Measurements from ENCODE around the gene FCF1.
A peak's percentile ranks its signal among the peaks of the same experiment; 100 is the strongest.

Gene FCF1

DNA sequence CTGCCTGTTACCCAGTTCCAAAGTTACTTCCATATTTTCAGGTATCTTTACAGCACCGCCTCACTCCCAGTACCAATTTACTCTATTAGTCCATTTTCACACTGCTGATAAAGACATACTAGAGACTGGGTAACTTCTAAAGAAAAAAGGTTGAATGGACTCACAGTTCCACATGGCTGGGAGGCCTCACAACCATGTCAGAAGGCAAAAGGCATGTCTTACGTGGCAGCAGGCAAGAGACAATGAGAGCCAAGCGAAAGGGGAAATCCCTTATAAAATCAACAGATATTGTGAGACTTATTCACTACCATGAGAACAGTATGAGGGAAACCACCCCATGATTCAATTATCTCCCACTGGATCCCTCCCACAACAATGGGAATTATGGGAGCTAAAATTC is 9.9 kb upstream of the FCF1 start:
- Histone ChIP-seq H3K36me3 (ENCODE audit: insufficient read depth, low read length) (peaks cover 9% of the 10 kb centered on the region), H3K4me1 (ENCODE audit: control insufficient read depth, insufficient read depth, low read length) (peaks cover 5% of the 10 kb centered on the region), H3K9ac (ENCODE audit: low read depth, low read length) (no peak overlapping the region), H3K27me3 (ENCODE audit: control insufficient read depth, insufficient read depth, low read length) (no peaks in the 10 kb centered on the region), H3K4me2 (ENCODE audit: low read length) (no peak overlapping the region), H3K9me3 (replicated peaks; ENCODE audit: low read length) (no peaks in the 10 kb centered on the region), H3K4me3 (ENCODE audit: low read length) (no peak overlapping the region)

DNA sequence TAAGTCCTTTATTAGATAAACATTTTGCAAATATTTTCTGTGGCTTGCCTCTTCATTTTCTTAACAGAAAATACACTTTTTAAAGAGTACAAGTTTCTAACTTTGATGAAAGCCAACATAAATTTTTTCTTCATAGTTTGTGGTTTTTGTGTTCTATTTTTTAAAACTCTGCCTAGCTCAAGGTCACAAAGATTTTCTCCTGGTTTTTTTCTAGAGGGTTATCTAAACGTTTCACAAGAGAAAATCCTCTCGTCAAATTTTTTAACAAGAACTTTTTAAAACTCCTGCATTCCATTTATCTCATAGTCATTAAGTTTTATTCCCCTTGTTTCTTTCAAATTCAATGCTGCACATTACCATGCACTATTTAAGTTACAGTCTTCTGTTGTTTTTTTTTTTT is 8.3 kb upstream of the FCF1 start:
- Histone ChIP-seq H3K9ac (ENCODE audit: low read depth, low read length) (no peak overlapping the region), H3K27me3 (ENCODE audit: control insufficient read depth, insufficient read depth, low read length) (no peaks in the 10 kb centered on the region), H3K36me3 (ENCODE audit: insufficient read depth, low read length) (peaks cover 9% of the 10 kb centered on the region), H3K4me1 (ENCODE audit: control insufficient read depth, insufficient read depth, low read length) (peaks cover under 1% of the 10 kb centered on the region), H3K9me3 (replicated peaks; ENCODE audit: low read length) (no peaks in the 10 kb centered on the region), H3K4me2 (ENCODE audit: low read length) (no peak overlapping the region), H3K4me3 (ENCODE audit: low read length) (no peak overlapping the region)

DNA sequence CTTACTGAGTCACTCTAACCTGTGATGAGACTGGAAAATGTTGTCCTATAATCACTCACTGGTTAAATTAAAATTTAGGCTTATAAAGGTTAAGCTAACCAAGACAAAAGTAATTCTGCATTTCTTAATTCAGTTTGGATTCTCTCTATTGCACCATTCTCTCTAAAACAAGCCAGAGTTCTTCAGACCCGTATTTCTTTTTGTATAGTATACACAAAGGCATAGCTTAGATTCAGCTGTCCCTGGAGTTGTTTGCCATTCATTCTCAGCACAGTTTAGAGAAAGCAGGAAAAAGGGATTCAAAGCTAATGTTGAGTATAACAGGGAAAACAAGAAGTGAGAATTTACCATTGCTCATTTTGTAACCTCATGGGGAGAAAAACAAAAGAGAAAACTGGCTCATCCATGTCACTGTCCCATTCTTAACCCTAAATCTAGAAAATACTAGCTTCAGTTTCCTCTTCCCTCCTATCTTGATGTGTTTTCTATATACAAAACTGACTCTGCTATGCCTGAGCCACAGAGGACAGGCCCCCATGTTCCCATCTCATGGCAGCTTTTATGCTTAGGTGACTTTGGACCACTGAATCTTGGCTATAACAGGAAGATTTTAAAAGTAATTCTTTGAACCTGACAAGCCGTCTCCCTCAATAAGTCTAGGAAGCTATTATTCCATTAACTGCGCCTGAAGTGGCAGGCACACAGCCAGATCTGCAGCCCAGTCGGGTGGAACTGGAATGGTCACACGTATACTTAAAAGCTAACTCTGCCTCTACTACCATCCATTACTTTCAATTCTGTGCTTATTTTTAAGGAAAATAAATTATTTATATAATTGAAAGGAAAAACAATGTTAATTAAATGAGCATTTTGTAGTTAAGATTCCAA is 7.1 kb upstream of the FCF1 start:
- Histone ChIP-seq H3K9ac (ENCODE audit: low read depth, low read length) (no peak overlapping the region), H3K4me1 (ENCODE audit: control insufficient read depth, insufficient read depth, low read length) (peaks cover 5% of the 10 kb centered on the region), H3K36me3 (ENCODE audit: insufficient read depth, low read length) (peaks cover 5% of the 10 kb centered on the region), H3K27me3 (ENCODE audit: control insufficient read depth, insufficient read depth, low read length) (no peaks in the 10 kb centered on the region), H3K4me2 (ENCODE audit: low read length) (no peak overlapping the region), H3K4me3 (ENCODE audit: low read length) (no peak overlapping the region), H3K9me3 (replicated peaks; ENCODE audit: low read length) (no peaks in the 10 kb centered on the region)

DNA sequence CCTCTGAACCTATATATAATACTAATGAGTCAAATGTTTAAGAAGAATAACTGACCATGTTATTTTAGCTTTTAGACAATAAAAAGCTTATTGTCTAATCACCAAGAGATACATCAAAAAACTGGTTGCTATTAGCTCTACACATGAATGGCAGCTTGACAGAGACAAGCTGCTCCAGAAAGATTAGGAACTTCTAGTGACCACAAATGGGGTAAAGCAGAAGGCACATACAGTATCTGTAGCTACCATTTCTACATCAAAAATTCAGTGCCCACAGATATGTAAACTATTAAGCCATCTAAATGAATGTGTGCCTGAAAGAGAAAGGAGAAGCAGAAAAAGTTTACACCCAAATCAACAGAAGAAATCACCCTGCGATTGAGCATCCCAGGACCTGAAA is 2.5 kb upstream of the FCF1 start:
- peaks cover 15% of the 10 kb centered on the region for H3K4me1 ChIP-seq (ENCODE audit: control insufficient read depth, insufficient read depth, low read length)
- no peaks in the 10 kb centered on the region for H3K27me3 ChIP-seq (ENCODE audit: control insufficient read depth, insufficient read depth, low read length)
- H3K9ac ChIP-seq (ENCODE audit: low read depth, low read length): no peak overlapping the region
- peaks cover 3% of the 10 kb centered on the region for H3K36me3 ChIP-seq (ENCODE audit: insufficient read depth, low read length)
- H3K4me3 ChIP-seq (ENCODE audit: low read length): no peak overlapping the region
- no peak overlapping the region for H3K4me2 ChIP-seq (ENCODE audit: low read length)
- no peaks in the 10 kb centered on the region for H3K9me3 ChIP-seq (replicated peaks; ENCODE audit: low read length)

DNA sequence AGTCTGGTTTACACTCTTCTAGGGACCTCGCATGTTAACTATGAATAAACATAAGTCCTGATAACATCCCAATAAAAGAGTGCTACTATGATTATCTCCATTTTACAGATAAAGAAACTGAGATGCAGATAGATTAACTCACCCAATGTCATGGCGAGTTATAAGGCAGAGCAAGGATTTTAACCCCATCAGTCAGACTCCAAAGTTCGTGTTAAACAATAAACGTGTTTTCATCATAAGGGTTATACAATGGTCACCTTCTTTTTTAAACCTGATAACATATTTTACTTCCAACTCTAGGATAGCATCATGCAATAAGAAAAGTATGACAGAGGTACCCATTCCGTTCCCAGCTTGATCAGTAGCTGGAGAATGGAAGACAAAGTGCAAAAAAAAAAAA is 1.3 kb upstream of the FCF1 start:
- Histone ChIP-seq H3K9ac (ENCODE audit: low read depth, low read length) (peak overlapping the region; percentile 89), H3K4me1 (ENCODE audit: control insufficient read depth, insufficient read depth, low read length) (peaks cover 15% of the 10 kb centered on the region), H3K36me3 (ENCODE audit: insufficient read depth, low read length) (peaks cover 10% of the 10 kb centered on the region), H3K27me3 (ENCODE audit: control insufficient read depth, insufficient read depth, low read length) (no peaks in the 10 kb centered on the region), H3K4me2 (ENCODE audit: low read length) (peak overlapping the region; percentile 87), H3K4me3 (ENCODE audit: low read length) (peak overlapping the region; percentile 89), H3K9me3 (replicated peaks; ENCODE audit: low read length) (no peaks in the 10 kb centered on the region)

DNA sequence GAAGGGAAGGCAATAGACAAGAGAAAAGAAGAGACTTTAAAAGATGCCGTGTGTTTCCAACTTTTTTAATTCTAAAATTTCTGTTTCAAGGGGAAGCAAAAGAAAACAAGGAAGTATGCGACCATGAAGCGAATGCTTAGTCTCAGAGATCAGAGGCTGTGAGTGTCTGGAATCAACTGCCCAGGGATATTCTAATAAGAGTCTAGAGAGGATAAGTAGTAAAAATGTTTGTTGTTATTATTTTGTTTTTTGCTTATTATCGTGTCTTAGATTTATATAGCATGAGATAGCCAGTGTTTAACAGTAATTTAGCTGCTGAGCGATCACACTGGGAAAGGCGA is 421 bp downstream of the FCF1 start:
- Histone ChIP-seq H3K27me3 (ENCODE audit: control insufficient read depth, insufficient read depth, low read length) (no peaks in the 10 kb centered on the region), H3K36me3 (ENCODE audit: insufficient read depth, low read length) (peaks cover 15% of the 10 kb centered on the region), H3K4me1 (ENCODE audit: control insufficient read depth, insufficient read depth, low read length) (peaks cover 15% of the 10 kb centered on the region), H3K4me3 (ENCODE audit: low read length) (peak overlapping the region; percentile 89), H3K4me2 (ENCODE audit: low read length) (peak overlapping the region; percentile 87), H3K9ac (ENCODE audit: low read depth, low read length) (peak overlapping the region; percentile 89), H3K9me3 (replicated peaks; ENCODE audit: low read length) (no peaks in the 10 kb centered on the region)

DNA sequence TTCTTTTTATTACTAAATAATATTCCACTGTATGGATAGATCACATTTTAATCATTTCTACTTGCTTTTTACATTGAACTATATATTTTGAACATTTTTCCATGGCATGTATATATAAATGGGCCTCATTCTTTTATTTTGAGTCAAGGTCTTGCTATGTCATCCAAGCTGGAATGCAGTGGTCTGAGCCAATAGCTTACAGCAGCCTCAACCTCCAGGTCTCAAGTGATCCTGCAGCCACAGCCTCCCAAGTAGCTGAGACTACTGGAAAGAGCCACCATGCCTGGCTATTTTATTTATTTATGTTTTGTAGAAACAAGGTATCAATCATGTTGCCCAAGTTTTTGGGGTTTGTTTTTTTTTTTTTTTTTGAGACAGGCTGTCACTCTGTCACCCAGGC is 7.6 kb downstream of the FCF1 start:
- Histone ChIP-seq H3K27me3 (ENCODE audit: control insufficient read depth, insufficient read depth, low read length) (no peaks in the 10 kb centered on the region), H3K4me2 (ENCODE audit: low read length) (no peak overlapping the region), H3K36me3 (ENCODE audit: insufficient read depth, low read length) (peaks cover 39% of the 10 kb centered on the region), H3K9ac (ENCODE audit: low read depth, low read length) (no peak overlapping the region), H3K4me1 (ENCODE audit: control insufficient read depth, insufficient read depth, low read length) (no peaks in the 10 kb centered on the region), H3K9me3 (replicated peaks; ENCODE audit: low read length) (no peaks in the 10 kb centered on the region), H3K4me3 (ENCODE audit: low read length) (no peak overlapping the region)

DNA sequence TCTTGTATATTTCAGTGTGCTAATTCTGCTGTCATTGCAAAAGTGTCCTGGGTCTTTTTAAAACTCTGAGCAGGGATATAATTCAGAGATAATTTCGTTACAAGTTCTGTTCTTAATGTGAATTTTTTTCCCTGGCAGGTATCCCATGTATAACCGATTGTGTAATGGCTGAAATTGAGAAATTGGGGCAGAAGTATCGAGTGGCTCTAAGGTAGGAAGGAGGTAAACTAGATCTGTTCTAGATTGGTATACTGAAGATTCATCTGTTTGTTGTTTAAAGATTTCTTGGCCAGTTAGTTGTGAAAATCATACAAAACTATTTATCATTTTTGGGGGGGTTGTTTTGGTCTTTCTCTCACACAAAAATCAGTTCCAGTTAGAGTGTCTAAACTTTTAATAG is 10.2 kb downstream of the FCF1 start:
- no peaks in the 10 kb centered on the region for H3K27me3 ChIP-seq (ENCODE audit: control insufficient read depth, insufficient read depth, low read length)
- H3K9me3 ChIP-seq (replicated peaks; ENCODE audit: low read length): no peaks in the 10 kb centered on the region
- no peak overlapping the region for H3K4me3 ChIP-seq (ENCODE audit: low read length)
- no peak overlapping the region for H3K9ac ChIP-seq (ENCODE audit: low read depth, low read length)
- no peaks in the 10 kb centered on the region for H3K4me1 ChIP-seq (ENCODE audit: control insufficient read depth, insufficient read depth, low read length)
- H3K4me2 ChIP-seq (ENCODE audit: low read length): no peak overlapping the region
- H3K36me3 ChIP-seq (ENCODE audit: insufficient read depth, low read length): peaks cover 27% of the 10 kb centered on the region

DNA sequence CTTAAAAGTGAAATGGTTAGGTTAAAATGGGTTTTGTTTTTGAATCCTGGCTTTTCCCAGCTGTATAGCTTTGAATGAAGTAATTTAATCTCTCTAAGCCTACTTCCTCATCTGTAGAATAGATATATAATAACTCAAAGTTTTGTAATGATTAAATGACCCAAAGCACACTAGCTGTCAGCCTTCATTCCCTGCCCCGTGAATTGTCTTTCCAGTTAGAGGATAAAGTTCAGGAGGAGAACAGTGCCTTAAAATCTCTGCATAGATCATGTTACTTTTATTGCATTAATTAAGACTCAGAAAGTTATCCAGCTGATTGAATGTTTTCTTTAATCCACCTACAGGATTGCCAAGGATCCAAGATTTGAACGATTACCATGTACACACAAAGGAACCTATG is 19.4 kb downstream of the FCF1 start:
- Histone ChIP-seq H3K4me3 (ENCODE audit: low read length) (no peak overlapping the region), H3K36me3 (ENCODE audit: insufficient read depth, low read length) (peaks cover 32% of the 10 kb centered on the region), H3K9ac (ENCODE audit: low read depth, low read length) (no peak overlapping the region), H3K9me3 (replicated peaks; ENCODE audit: low read length) (no peaks in the 10 kb centered on the region), H3K27me3 (ENCODE audit: control insufficient read depth, insufficient read depth, low read length) (no peaks in the 10 kb centered on the region), H3K4me1 (ENCODE audit: control insufficient read depth, insufficient read depth, low read length) (peaks cover under 1% of the 10 kb centered on the region), H3K4me2 (ENCODE audit: low read length) (no peak overlapping the region)

DNA sequence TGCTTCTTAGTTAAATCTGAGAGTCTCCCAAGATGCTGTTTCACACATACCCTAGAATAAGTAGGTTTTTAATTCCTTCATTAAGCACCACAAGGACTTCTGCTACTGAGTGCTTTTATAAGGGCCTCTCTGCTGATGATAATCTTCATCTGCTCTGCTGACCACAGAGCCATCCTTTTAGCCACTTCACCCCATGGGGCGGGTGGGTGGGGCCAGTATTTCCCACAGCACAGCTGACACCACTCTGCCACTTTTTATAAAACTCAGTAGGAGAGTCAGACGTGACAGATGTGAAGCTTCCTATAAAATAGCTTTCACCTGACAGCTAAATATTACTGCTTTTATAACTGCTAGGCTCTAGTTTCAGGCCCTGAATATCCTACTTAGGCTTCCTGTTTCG is 20.3 kb downstream of the FCF1 start:
- Histone ChIP-seq H3K9me3 (replicated peaks; ENCODE audit: low read length) (no peaks in the 10 kb centered on the region), H3K9ac (ENCODE audit: low read depth, low read length) (no peak overlapping the region), H3K36me3 (ENCODE audit: insufficient read depth, low read length) (peaks cover 32% of the 10 kb centered on the region)

DNA sequence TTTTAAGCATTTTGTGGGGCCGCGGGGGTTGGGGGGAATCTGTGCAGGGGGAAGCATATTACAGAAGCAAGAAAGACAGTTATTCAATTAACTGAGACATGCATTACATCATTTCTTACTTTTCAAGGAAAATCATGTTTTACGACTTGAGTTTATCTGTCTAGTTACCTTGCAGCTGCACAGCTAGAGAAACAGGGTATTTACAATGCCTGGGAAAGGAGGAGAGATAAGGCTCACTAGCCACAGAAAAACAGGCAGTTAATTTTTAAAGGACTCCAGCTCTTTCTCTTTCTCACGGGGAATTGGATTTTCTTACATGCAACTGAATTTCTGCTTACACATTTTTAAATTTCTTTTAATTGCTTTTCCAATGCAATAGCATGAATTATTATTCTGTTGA is 22.2 kb downstream of the FCF1 start:
- Histone ChIP-seq H3K9me3 (replicated peaks; ENCODE audit: low read length) (no peaks in the 10 kb centered on the region), H3K36me3 (ENCODE audit: insufficient read depth, low read length) (peaks cover 36% of the 10 kb centered on the region), H3K4me1 (ENCODE audit: control insufficient read depth, insufficient read depth, low read length) (peaks cover 6% of the 10 kb centered on the region), H3K4me2 (ENCODE audit: low read length) (no peak overlapping the region), H3K27me3 (ENCODE audit: control insufficient read depth, insufficient read depth, low read length) (no peaks in the 10 kb centered on the region), H3K4me3 (ENCODE audit: low read length) (no peak overlapping the region), H3K9ac (ENCODE audit: low read depth, low read length) (no peak overlapping the region)

More for the DNA sequence above, 20.3 kb downstream of the FCF1 start:
- peaks cover 6% of the 10 kb centered on the region for H3K4me1 ChIP-seq (ENCODE audit: control insufficient read depth, insufficient read depth, low read length)
- no peak overlapping the region for H3K4me3 ChIP-seq (ENCODE audit: low read length)
- no peak overlapping the region for H3K4me2 ChIP-seq (ENCODE audit: low read length)
- no peaks in the 10 kb centered on the region for H3K27me3 ChIP-seq (ENCODE audit: control insufficient read depth, insufficient read depth, low read length)

DNA sequence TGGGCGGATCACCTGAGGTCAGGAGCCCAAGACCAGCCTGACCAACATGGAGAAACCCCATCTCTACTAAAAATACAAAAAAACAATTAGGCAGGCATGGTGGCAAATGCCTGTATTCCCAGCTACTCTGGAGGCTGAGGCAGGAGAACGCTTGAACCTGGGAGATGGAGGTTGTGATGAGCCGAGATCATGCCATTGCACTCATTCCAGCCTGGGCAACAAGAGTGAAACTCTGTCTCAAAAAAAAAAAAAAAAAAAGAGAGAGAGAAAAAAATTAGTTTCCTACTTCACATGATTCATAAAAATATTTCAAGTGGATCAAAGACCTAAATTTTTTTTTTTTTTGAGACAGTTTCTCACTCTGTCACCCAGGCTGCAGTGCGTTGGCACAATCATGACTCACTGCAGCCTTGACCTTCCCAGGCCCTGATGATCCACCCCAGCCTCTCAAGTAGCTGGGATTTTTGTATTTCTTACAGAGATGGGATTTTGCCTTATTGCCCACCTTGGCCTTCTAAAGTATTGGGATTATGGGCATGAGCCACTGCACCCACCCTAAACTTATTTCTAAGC is 24.9 kb downstream of the FCF1 start:
- Histone ChIP-seq H3K27me3 (ENCODE audit: control insufficient read depth, insufficient read depth, low read length) (no peaks in the 10 kb centered on the region), H3K4me3 (ENCODE audit: low read length) (no peak overlapping the region), H3K4me1 (ENCODE audit: control insufficient read depth, insufficient read depth, low read length) (peaks cover 6% of the 10 kb centered on the region), H3K9me3 (replicated peaks; ENCODE audit: low read length) (no peaks in the 10 kb centered on the region), H3K36me3 (ENCODE audit: insufficient read depth, low read length) (peaks cover 25% of the 10 kb centered on the region), H3K4me2 (ENCODE audit: low read length) (no peak overlapping the region), H3K9ac (ENCODE audit: low read depth, low read length) (no peak overlapping the region)

Data from skeletal muscle satellite cell (primary cell).